Measurements from ENCODE around the gene USF2.

- no peak for TF ChIP-seq CTCF (conservative IDR thresholded peaks at IDR 0.05 in 1 of 2, IDR thresholded peaks at IDR 0.05 in 1 of 2; ENCODE audit: extremely low read depth in 1 of 2, insufficient read depth in 1 of 2, low read depth in 1 of 2, low read length in 2 of 2)
- TF ChIP-seq EZH2 (IDR thresholded peaks at IDR 0.05; ENCODE audit: borderline replicate concordance, low read length), result no peak
Observed at GRCh38 chr19:35310331-35310730, 41.6 kb downstream of the USF2 start.
